Ishikawa (cell line): Measurements from ENCODE around the gene SLITRK5.

Source experiments
- CEBPB ChIP-seq: IDR thresholded peaks from 2 replicates; pipeline ENCODE4 v1.6.1; 2012
- EP300 ChIP-seq: IDR thresholded peaks from 2 replicates; pipeline ENCODE4 v1.6.1; 2012; ENCODE audit warnings: borderline replicate concordance
- FOXM1 ChIP-seq: IDR thresholded peaks from 2 replicates; pipeline ENCODE4 v1.6.1; 2012; ENCODE audit warnings: low read depth, borderline replicate concordance
- RAD21 ChIP-seq: IDR thresholded peaks from 2 replicates; pipeline ENCODE4 v1.6.1; 2012; ENCODE audit warnings: low read depth
- TAF1 ChIP-seq: IDR thresholded peaks from 2 replicates; pipeline ENCODE4 v1.6.1; 2012; ENCODE audit warnings: low read depth, mild to moderate bottlenecking
- TEAD4 ChIP-seq: IDR thresholded peaks from 2 replicates; pipeline ENCODE4 v1.6.1; 2012
- YY1 ChIP-seq: IDR thresholded peaks from 2 replicates; pipeline ENCODE4 v1.6.1; 2012; ENCODE audit warnings: low read depth

- TF ChIP-seq YY1 (no peak), CEBPB (no peak), RAD21 (no peak), EP300 (no peak), TEAD4 (no peak), TAF1 (no peak), FOXM1 (no peak)
These were observed 3.5 kb upstream of the SLITRK5 start for GRCh38 chr13:87667686-87668085.
